ENCODE measurements around the gene RYR2.

DNA sequence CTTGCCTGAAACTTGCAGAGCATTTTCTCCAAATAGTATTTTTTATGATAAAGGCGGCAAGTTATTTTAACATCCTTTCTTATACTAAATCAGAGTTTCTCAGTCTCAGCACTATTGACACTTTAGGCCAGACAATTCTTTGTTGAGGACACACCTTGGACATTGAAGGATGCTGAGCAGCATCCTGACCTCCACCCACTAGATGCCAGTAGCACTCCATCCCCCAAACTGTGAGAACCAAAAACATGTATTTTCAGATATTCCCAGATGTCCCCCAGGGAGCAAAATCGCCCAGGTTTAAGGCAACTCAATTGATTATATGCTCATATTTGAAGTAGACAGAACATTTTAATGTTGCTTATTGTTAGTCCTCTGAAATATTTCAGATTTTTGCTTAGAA is 549.4 kb downstream of the RYR2 start:
- TF ChIP-seq, protein P1, sequence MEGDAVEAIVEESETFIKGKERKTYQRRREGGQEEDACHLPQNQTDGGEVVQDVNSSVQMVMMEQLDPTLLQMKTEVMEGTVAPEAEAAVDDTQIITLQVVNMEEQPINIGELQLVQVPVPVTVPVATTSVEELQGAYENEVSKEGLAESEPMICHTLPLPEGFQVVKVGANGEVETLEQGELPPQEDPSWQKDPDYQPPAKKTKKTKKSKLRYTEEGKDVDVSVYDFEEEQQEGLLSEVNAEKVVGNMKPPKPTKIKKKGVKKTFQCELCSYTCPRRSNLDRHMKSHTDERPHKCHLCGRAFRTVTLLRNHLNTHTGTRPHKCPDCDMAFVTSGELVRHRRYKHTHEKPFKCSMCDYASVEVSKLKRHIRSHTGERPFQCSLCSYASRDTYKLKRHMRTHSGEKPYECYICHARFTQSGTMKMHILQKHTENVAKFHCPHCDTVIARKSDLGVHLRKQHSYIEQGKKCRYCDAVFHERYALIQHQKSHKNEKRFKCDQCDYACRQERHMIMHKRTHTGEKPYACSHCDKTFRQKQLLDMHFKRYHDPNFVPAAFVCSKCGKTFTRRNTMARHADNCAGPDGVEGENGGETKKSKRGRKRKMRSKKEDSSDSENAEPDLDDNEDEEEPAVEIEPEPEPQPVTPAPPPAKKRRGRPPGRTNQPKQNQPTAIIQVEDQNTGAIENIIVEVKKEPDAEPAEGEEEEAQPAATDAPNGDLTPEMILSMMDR (conservative IDR thresholded peaks at IDR 0.05; ENCODE audit: low read length), result no peak
- TF ChIP-seq EZH2phosphoT487 (IDR thresholded peaks at IDR 0.05; ENCODE audit: borderline replicate concordance, low read depth, low read length), result no peak
